T-helper 2 cell (primary cell): ENCODE results near the gene LRRC26.

Source experiments
- DNase-seq, 5 experiments: peaks; one replicate each; pipeline versions ENCODE4 v3.0.0 to v3.0.0-alpha.2; 2012 to 2022

The LRRC26 gene

DNA sequence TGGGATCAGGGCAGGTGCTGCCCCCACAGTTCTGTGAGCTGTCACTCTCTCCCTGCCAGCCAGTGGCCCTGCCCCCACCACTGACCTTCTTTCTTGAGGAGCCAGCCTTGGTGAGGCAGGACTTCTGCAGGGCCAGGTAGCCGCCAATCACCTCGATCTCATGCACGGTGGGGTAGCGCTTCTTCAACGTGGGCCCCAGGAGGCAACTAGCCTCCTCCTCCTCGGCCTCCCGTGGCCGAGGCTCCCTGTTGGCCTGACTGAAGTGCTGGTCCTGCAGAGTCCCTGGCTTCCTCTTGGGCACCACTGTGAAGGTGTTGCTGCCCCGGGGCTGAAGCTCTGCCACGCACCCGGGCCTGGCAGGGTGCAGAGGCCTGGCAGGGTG lies 29.0 kb upstream of the LRRC26 start:
- DNase-seq, result no peak

DNA sequence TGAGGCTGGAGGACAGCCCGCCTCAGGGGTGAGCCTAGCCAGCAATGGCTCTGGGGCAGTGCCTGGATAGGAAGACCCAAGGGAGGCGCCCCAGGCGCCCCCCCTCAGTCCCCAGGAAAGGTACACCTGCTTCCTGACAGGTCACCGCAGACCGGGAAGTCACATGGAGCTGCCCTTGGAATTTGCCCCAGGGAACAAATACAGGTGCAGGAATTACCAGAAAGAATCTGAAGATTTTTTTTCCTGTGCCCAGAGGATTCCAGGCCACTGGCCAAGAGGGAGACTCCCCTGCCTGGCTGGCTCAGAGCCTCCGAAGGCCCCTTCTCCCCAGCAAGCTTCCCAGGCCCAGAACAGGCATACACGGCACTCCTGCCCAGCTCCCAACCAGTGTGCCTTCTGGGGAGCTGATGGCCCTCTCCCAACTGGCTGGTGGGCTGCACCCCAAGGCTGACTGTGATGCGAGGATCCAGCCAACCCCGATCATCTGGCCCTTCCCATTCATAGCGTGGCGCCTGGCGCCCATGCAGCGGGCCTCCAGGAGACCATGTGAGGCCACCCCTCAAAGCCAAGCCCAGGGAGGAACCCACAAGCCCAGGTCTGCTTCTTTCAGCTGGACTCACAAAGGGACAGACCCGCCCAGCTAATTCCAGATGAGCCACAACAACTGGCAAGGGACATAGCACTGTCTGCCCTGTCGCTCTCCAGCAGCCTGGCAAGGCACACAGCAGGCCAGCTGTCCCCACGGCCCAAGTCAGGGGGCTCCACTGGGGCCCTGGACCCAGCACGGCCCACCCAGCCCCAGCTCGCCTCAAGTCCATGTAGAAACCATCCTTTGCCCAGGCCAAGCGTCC lies 28.4 kb upstream of the LRRC26 start:
- no peak for DNase-seq

DNA sequence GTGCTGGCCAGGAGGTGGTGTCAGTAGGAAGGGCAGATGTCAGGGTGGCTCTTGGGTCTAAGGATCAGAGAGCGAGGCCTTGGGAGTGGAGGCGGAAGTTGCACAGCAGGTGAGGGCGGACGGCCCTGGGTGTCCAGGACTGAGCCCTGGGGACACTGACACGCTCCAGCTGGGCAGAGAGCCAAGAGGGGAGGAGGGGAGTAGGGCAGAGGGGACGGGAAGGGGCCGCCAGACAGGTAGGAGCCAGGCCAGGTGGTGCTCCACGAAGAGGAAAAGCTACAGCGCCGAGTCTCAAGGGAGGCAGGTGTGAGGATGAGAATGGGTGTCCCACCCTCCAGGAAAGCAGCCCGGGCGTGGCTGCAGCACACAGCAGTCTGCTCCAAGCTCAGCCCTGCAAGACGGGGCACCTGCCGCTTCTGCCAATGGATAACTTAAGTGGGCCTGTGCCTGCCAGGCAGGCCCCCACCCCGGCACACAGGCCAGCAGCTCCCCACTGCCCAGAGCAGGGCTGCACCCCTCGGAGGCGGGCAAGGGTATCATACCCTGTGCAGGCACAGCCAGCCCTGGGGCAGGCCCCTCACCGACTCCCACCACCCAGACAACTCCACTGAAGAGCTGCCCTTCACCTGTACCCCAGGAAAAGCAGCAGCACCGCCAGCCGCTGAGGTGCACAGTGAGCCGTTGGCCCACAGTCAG lies 25.8 kb upstream of the LRRC26 start:
- DNase-seq, result no peak

DNA sequence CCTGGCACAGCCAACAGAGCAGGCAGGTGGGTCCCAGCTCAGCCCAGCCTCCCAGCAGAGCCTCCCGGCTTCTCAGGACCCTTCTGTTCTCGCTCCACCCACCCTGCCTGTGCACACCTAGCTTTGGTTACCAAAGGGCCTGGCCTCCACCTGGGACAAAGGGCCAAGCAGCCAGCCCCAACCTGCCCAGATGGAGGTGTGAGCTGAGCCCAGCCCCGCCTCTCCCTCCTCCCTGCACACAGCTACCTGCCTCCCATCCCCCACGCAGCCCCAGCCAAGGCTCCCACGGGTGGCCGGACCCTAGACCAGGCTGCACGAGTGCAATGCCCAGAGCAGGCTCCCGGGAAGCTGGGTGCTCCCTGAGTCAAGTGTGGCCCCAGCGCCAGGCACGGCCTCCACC lies 25.1 kb upstream of the LRRC26 start:
- DNase-seq, result no peak

DNA sequence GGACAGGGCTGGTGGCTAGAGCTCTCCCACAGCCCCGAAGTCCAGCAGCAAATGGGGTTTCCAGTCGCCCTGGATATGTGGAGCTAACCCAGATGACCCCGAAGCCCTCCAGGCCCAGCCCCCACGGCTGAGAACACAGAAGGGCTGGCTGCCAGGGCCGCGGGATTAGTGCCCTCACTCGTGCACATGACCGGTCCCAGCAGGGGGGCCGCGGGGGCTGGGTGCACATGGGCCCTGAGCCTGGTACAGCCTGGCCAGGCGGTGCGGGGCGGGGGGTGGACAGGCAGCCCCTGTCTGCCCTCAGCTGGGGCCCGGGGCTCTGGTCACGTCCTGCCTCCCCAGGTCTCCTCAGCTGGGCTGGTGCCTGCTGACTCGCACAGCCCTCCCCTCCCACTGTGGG lies 24.5 kb upstream of the LRRC26 start:
- DNase-seq, result no peak

DNA sequence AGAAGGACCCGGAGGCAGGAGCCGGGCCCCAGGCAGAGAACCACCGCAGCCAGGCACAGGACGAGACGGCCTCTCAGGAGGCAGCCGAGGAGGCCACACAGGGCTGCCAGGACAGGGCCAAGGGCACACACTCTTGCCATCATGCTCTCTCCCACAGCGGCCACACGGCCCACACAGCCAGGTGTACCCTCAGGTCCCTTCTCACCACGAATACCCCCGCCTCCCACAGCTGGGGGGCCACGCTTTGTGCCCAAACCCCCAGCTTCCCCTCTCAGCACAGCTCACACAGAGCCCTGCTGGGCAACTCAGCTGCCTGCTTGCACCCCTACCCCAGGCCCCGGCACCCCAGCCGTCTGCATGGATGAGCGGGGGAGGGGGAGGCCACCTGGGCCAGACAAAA lies 23.9 kb upstream of the LRRC26 start:
- no peak for DNase-seq

DNA sequence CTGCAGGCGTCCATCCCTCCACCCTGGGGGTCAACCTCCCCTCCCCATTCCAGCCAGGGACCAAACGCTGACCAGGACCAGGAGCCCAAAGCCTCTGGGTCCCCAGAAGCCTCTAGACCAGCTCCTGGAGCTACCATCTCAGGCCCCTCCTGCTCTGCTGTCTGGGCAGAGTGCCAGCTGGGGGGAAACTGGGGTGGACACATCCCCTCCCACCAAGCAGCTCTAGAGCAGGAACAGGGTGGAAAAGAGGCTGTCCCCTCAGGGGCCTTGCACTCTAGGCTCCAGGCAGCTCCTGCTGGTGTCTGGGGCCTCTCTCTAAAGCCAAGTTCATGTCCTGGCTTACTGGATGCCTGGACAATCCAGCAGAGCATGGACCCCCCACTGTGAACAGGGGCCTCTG lies 23.0 kb upstream of the LRRC26 start:
- no peak for DNase-seq

DNA sequence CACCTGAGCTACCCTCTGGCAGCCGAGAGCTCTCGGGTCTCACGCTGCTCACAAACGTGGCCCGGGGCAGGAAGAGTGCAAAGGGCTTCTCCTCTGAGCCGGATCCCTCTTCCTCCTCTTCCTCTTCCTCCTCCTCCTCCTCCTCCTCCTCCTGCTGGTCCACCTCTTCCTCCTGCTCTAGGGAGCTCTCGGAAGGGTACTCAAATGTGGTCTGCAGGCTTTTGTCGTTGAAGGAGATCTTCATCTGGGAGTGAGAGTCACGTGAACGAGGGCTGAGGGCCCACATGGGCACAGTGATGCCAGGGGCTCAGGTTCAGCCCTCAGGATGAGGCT lies 22.6 kb upstream of the LRRC26 start:
- DNase-seq, result no peak

DNA sequence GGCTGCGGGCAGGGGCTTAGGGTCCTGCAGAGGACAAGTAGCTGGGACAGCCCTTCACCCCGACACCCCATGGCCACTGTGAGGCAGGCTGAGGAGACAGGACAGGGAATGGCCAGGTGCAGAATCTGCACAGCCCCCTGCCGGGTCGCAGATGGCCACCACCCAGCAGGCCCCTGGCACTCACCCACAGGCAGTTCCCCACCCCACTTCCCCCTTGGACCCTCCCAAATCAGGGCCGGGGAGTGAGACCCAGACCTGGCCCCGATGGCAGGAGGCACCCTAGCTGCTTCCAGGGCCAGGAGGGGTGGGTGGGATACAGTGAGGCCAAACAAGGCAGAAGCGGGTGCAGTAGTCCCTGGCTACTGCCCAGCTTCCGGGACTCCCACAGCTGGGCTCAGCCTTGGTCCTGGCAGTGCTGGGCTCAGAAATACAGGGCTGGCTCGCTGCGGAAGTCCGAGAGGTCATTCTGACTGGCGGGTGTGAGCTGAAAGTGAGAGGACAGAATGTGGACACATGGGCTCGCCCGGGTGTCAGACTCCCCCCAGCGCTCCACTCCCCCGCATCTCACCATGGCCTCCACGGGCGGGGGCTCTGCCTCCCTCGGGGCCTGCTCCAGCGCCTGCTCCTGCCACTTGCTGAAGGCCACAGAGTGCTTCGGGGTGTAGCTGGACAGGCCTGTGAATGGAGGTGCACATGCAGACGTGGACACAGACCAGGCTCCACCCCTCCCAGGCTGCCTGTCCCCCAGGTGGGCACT lies 22.0 kb upstream of the LRRC26 start:
- DNase-seq, result no peak

DNA sequence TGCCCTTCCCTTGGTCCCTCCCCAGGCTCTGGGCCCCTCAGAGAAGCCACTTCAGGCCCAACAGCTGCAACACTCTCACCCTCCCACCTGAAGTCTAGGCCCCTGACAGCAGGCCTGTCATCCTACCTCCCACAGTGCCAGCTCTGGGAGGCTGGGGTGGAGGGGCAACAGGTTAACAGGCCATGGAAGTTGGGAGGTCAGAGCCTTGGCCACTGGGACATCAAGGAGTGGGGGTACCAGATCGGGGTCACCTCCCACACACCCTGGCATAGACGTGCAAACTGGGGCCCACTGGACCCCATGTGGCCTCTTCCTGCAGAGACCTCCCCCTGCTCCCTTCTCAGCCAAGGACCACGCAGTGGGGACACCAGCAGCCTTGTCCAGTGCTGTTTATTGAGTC lies 21.4 kb upstream of the LRRC26 start:
- DNase-seq, result no peak

DNA sequence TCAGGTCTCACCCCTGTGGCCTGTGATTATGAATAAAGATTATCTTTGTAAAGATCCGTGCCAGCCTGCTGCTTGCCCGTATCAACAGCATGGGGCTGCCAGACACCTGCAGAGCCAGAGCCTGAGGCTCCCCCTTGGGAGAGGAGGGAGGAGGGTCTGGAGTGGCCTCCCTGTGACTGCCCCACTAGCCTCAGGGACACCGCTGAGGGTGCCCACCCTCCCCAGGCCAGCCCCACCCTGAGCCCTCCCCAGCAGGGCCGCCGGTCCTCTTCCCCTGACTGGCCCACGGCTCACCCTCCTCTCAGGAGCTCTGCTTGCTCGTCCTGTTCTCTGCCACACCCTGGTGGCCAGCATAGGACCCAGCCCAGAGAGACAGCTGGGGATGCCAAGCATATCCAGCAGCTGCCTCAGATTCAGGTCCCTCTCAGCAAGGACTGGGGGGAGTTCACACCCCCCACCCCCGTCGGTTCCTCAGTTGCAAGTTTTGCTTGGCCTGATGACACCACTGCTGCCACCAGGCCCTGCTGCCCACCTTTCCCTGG lies 20.5 kb upstream of the LRRC26 start:
- no peak for DNase-seq

DNA sequence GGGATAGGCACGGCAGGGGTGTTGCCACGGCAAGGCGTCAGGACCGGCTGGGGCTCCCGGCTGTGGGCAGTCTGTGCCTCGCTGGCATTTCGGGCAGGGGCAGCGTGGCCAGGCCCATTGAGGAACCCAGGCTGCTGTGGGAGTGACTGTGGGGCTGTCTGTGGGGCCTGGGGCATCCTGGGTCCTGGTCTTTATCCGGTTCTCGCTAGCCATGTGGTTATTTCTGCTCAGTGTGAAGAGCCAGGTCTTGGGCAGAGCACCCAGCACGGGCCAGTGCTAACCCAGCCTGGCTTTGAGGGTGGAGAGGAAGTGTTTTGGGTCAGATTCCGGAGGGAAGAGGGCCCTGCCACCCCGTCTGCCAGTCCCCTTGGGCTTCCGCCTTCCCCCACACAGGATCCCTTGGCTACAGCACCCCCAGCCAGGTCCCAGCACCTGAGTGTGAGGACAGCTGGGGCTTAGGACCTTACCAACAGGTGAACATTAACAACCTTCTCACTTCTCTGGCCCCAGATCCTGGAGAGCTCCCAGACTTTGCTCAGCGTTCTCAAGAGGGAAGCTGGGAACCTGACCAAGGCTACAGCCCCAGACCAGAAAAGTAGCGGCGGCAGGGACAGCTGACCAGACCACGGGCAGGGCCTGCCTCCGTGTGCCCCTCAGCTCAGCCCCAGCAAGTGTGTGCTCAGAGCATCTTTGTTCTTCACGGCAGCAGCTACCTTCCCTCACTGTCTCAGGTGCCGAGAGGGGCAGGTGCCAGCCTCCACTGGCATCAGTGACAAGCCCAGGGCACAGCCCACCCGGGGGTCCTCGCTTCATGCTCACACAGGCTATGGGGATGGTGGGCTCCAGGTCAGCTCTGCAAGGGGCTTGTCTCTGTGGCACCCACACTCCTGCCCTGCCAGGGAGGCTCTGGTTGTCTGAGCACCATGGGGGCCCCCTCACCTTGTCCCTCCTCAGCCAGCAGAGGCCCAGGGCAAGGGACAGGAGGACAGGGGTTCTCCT lies 19.7 kb upstream of the LRRC26 start:
- no peak for DNase-seq

DNA sequence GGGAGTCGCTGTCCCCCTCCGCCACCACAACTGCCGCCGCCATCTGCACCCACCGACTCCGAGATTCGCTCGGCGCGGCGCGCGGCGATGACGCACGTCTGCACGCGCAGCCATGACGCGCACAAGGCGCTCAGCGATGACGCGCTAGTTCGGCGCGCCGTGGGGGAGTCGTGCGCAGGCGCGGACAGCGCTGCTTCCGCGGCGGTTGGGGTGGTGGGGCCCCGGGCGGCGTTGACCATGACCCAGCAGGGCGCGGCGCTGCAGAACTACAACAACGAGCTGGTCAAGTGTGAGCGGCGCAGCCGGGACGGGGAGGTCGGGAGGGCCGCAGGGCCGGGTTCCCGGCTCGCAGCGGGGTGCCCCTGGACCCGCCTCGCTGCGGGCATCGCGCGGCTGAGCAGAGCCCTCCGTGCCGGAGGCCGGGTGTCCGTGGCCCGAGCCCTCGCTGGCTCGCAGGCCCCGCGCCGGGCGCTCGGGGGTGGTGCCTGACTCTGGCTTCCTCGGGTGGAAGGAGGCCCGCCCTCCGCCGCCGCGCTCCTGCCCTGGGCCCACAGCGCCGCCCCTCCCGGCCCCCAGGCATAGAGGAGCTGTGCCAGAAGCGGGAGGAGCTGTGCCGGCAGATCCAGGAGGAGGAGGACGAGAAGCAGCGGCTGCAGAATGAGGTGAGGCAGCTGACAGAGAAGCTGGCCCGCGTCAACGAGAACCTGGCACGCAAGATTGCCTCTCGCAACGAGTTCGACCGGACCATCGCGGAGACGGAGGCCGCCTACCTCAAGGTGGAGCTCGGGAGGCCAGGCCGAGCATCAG lies 18.8 kb upstream of the LRRC26 start, which contains the start of the genes ANAPC2 and SSNA1:
ANAPC2 (minus strand) TSS at position 71 of the 807 bp plus-strand sequence; CDS start at position 43, 28 bp downstream.
SSNA1 (plus strand) TSS at position 187 of the 807 bp plus-strand sequence; CDS start at position 238, 51 bp downstream.
- DNase-seq, result peak; percentile 84 to 94 (median 87)

DNA sequence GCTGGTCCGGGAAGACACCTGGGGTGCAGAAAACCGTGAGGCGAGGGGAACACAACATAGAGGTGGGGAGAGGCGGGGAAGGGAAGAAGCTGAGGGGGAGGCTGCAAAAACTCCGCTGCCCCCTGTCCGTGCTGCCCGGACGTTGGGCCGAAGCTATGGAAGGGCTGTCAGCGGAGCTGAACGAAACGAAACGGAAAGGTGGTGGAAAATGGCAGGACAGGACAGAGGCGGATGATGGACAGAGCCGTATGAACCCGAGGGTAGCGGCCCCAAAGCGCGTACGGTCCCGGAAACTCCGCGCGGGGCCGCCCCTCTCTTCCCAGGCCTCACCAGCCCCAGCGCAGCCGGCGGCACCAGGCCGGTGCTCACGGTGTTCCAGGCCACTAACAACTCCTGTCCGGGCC lies 18.2 kb upstream of the LRRC26 start:
- no peak for DNase-seq

DNA sequence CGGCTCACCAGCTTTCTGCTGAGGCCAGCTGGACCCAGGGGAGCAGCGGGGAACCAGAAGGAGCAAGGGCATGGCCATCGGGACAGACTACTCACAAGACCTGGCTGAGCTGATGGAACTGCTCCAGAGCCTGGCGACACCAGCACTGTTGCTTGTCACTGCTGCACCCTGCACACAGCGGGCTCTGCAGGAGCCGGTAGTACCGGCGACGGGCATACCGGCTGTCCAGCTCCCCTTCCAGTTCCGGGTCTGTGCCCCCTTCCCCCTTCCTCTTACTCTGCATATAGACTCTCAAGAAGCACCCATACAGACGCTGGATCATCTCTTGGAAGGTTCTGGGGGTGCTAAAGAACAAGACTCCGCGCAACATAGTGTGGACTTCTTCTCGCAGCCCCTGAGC lies 17.5 kb upstream of the LRRC26 start:
- DNase-seq, result no peak

DNA sequence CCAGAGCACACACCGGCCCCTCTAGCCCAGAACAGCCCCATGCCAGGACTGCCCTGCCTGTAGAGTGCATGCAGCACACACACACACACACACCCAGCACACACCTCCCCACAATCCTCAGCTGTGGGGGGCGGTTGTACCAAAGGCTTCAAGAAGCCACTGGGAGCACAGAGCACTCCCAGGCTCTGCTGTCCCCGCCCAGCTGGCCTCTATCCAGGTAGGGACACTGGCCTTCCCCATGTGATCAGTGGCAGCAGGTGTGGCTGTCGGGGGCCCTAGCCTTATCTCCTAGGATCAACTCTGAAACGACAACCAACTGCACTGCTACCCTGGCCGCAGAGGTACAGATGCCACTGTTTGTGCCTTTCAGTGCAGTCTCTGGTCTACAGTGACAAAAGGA lies 16.5 kb upstream of the LRRC26 start:
- DNase-seq, result no peak

DNA sequence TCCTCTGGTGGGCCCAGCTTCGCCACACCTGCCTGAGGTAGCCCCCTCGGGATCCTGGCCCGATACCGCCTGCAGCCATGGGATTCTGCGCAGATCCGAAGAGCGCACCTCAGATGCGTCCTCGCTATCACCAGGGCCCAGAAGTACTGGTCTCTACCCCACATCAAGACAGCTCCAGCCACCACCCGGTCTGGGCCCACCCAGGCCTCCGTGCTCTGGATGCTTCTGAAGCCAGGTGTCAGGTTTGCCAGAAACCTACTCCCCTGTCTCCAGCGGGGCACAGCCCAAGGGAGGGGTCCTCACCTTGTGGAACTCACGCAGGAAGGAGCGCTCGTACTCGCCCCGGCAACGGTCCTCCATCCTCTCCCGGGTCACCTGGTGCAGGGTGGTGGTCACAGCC lies 16.1 kb upstream of the LRRC26 start:
- no peak for DNase-seq

DNA sequence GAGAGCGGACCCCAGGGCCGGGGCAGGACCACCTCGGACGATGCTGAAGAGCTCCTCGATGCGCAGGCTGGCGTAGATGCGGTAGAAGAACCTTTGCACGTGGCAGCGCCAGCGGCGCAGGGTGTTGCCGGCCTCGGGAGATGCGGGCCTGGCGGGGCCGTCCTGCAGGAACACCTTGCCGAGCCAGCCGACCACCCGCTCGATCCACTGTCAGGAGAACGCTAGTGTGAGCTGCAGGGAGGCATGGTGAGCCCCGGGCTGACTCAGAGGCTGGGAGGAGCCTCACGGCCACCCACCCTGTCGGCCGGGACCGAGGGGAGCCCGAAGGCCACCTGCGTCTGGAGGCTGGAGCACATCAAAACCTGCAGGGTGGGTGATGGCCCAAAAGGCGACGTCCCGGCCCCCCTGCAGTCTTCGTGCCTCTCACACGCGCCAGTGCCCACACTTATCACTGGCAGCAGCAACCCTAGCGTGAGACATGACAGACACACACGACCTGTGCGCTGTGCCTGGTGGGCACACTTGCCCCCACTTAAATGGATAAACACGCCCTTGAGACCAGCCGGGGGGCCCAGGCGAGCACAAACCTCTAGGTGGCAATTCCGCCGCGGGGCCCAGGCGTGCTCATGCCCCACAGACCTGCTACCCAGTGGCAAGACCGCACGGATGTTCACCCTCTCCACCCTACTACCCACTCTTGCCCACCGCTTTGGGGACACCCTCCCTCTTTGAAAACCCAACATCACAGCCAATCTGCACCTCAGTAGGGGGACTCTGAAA lies 15.2 kb upstream of the LRRC26 start:
- no peak for DNase-seq

DNA sequence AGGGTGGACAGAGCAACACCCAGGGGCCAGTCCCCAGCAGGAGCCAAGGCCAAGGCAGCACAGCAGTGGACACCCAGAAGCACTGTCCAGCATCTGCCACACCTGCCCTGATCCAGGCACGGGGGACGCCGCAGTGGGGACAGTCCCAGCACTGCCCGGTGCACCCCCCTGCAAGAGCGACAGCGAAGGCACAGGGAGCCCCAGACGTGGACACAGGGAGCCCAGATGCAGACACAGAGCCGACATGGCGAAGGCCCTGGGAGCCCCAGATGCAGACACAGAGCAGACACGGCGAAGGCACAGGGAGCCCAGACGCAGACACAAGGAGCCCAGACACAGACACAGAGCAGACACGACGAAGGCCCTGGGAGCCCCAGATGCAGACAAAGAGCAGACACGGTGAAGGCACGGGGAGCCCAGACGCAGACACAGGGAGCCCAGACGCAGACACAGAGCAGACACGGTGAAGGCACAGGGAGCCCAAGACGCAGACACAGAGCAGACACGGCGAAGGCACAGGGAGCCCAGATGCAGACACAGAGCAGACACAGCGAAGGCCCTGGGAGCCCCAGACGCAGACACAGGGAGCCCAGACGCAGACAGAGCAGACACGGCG lies 14.2 kb upstream of the LRRC26 start:
- DNase-seq, result no peak

DNA sequence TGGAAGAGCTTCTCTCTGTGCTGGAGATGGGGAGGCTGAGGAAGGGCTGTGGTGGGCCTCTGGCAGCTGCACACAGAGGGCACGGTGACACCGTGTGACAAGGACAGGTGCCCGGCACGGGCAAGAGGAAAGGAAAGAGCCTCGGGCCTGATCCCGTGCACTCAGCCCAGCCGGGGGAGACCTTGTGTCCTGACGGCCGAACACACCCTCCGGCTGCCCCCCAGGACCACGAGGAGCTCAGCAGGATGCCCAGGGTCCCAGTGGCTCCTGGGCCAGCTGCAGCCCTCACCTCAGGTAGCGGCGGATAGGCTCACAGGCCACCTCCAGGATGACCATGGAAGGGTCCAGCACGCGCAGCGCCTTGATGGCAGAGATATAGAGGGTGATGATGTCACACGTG lies 13.0 kb upstream of the LRRC26 start:
- DNase-seq, result no peak
